HG03457 (cell line): ENCODE results near the gene SCFD2.

Experiments used
- ATAC-seq: cut with Tn5 transposase; IDR thresholded peaks from one replicate; pipeline ENCODE4 v1.9.1; 2021; ENCODE audit warnings: moderate number of reproducible peaks; ENCODE audit not compliant: unreplicated experiment

Gene SCFD2

DNA sequence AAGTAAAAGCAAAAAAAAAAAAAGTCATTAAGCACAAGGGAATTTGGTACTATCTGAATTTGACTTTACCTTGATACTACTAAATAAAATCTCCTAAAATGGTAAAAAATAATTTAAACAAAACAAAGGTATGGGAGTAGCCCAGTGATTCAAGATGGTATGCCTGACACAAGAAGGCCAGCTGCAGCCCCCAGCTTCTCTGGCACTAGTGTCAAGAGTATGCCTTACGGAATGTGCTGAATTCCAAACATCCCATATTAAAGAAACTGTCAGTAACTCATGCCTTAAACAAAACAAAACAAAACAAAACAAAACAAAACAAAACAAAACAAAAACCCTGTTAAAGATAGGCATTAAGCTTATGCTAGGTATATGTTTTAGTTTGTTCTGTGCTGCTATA lies 422.9 kb downstream of the SCFD2 start:
- ATAC-seq, result no peak

DNA sequence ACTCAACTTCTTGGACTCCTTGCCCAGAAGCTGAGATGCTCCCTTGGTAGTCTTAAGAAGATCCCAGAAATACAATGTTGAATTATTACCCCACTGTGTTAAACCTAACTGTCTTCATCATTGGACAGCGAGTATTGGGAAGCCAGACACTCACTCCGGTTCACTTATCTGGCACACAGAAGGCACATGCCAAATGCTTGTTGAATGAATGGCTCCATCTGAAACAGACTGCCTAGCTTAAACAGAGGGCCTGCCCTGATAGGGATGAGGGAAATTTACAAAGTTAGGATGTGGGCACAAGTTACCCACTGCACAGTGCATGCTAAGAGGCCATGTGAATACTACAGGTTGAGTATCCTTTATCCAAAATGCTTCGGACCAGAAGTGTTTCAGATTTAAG lies 424.4 kb downstream of the SCFD2 start:
- no peak for ATAC-seq

DNA sequence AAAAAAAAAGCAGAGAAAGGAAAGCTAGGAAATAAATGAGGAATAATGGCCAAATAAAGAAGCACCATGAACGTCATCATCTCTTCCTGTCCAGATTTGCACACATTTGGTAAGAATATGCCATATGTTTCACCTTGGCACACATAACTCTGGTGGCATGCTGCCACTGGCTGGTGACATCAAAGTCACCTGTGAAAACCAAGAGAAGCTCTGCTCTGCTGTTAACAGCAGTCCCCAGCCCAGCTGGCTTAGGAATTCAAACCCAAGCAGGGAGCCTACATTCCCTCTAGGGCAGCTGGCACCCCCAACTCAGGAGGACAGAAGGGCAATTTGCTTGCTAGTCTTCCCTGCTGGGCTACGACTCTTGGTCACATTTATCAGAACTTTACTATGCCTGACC lies 426.1 kb downstream of the SCFD2 start:
- ATAC-seq, result no peak

DNA sequence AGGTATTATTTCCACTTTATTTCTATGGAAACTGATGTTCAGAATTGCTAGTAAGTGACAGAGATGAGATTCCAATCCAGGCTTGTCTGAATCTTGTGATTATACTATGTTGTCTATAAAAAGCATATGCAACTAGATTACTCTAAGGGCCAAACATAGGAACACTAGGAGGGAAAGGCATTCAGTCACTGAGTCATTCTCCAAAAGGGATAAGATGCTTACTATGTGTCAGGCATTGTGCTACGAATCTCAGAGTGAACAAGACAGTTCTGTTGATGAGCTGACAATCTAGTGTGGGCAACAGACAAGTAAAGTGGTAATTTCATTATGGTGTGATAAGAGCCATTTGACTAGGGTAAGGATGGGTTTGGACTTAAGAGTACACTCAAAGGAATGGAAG lies 426.5 kb downstream of the SCFD2 start:
- no peak for ATAC-seq

DNA sequence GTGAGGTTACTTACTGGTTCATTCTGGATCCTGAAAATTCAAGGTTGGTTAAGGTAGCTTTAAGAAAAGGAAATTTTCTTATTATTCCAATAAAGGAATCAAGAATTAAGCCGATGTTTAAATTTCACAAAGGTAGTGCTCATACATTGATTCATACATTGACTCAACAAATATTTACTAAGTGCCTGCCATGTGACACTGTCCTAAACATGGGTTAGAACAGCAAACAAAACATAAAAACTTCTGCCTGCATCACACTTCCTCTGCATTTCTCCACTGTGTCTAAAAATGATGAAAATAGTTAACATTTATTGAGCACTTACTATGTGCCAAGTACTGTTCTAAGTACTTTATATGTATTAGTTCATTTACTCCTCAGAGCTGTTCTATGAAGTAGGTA lies 428.0 kb downstream of the SCFD2 start:
- ATAC-seq, result no peak

GRCh38 chr4:52936729-52937128 lies 429.1 kb downstream of the SCFD2 start:
- no peak for ATAC-seq

DNA sequence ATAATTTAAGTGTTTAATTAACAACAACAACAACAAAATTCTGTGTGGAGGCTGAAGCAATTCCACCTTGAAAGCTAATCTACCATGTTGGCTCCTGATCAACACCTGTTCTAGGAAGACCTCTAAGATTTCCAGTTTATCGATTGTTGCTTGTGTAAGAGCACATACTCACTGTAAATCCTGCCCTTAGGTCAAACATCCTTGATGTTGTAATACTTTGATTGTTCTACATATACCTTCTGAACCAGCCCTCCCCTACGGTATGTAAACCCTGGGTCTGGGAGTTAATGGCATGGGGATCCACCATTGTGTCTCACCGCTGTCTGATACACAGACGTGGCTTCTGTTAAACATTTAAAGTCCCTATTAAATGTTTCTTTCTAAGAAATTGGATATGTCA lies 430.5 kb downstream of the SCFD2 start:
- ATAC-seq, result no peak

- no peak for ATAC-seq
Measured at GRCh38 chr4:52933738-52934137, 432.1 kb downstream of the SCFD2 start.

- ATAC-seq, result no peak
Measured at GRCh38 chr4:52932591-52933470, 433.0 kb downstream of the SCFD2 start.

GRCh38 chr4:52931243-52931642 lies 434.6 kb downstream of the SCFD2 start:
- no peak for ATAC-seq

- ATAC-seq, result no peak
Measured at GRCh38 chr4:52926196-52926974, 439.5 kb downstream of the SCFD2 start.

- no peak for ATAC-seq
Measured at GRCh38 chr4:52925531-52925968, 440.3 kb downstream of the SCFD2 start.

DNA sequence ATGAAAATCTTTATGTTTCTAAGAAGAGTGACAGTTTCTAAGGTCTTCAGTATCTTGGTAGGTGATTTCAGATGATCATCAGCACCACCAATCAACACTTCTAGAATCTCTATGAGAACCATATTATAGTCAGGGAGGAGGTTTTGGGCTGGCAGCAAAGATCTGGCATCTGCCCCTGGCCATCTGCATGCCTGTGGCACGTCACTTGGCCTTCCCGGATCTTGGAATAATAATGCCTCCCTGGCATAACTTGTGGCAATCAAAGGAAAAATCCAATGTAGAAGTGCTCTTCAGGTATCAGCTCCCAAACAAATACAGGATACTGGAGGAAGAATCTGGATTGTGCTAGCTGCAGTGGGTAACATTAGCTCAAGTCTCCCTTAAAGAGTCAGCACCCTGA lies 446.4 kb downstream of the SCFD2 start:
- no peak for ATAC-seq

GRCh38 chr4:52917817-52918216 lies 448.0 kb downstream of the SCFD2 start:
- no peak for ATAC-seq

DNA sequence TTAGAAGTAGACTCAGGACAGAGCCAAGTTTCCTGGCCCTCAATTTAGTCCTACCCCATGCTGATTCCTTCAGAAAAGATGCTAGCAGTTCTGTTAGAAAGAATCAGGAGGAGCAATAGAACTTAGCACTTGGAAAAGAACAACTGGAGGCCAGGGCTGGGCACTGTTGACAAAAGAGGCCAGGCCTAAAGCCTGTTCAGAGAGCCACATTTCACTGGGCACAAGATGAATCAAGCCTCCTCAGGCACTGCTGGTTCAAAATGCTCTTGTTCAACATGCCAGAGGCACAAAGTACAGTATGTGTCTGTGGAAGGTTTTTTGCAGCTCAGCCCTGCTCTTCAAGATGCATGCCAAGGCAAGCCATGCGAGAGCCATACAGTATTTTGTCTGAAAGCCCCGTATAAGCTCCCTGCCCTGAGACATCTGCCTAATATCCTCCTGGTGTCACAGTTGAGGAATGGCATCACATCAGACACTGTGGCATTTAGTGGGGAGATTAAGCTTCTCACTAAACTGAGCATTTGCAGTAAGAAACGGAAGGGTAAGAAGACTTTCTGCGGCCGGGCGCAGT lies 450.0 kb downstream of the SCFD2 start:
- no peak for ATAC-seq

DNA sequence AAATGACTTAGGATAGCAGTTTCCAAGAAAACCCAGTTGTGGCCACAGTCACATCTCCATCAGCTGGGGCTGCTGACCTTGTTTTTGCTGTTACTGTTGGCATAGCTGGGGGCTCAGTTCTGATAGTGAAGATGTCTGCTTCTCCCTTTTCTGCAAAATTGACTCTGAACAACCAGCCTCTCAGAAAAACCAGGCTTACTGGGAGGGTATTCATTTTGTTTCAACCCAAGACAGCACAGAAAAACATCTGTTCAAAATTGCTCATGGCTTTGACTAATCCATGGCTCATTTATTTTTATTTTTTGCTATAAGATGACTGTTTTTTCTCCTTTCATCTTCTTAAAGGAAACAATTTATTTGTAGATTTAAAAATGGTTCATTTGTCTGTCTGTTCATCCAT lies 450.7 kb downstream of the SCFD2 start:
- ATAC-seq, result no peak

DNA sequence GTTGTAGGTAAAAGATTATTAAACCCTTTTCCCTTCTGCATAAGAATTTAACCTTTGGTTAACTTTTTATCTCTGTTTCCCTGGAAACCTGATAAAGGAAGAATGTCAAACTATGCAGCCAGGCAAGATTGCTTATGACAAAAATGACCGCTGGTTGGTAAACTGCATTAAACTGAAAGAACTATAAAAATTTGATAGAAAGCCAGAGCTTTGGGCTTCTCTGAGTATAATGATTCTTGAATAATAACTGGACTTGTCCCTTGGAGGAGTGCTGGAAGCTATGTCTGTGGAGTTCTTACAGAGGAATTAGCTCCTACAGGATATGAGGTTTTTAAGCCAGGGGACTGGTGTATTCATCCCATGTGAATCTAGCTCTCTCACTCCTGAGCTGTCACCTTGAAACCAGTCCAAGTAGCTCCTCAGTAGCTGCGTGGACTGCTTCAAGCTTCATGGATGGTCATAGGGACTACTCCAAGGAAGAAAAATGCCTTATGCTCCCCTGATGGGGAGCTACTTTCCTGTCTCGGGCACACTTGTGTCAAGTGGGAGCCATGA lies 451.7 kb downstream of the SCFD2 start:
- ATAC-seq, result no peak

GRCh38 chr4:52912608-52913007 lies 453.3 kb downstream of the SCFD2 start:
- ATAC-seq, result no peak

DNA sequence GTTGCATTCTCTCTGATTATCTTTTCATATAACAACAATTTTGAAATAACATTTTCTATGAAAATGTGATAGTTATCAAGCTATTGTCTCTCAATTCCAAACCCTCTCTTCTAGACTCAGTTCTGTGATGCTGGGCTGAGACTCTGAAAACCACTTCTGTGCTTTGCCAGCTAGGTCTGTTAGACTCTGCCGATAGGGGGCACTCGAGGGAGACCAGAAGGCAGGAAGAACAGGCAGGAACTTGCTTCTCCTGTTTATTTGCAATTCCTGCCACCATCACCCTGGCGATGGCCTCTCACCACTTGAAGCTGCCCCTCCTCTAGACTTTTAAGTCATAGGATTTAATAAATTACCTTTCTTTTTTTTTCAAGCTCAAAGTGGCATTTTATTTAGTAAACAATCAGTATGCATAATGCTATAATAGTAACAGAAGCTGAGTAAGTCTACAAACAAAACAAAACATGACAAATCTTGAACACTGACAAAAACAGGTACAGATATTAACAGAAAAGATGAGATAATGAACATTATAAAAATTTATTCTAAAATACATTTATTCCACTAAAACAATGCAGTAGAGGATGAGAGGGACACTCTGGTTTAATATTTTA lies 454.1 kb downstream of the SCFD2 start:
- ATAC-seq, result no peak

GRCh38 chr4:52910115-52910514 lies 455.7 kb downstream of the SCFD2 start:
- ATAC-seq, result no peak

DNA sequence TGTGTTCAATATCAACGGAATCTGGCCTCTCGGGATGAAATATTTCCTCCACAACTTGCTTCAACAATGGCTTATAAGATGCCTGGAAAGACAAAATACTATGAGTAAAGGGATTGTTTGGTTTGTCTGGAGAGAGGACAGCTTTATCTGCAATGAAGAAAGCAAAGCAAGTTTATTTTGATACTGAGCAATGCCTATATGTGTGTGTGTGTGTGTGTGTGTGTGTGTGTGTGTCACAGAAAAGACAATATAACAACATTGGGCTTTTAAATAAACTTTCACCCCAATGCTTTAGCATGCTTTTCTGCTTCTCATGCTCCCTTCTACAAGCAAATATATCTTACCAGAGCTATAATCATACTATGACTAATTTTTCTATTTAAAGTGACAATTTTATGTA lies 458.4 kb downstream of the SCFD2 start:
- ATAC-seq, result no peak
